Uterus (tissue), 4 donors: ENCODE data around the gene LAMB2. TPM values are rescaled to one million over a fixed set of nuclear protein-coding genes. Genes with fewer than 3 reads are reported as not detected.

Experiments
- DNase-seq, 2 donors: peaks; one replicate each; pipeline ENCODE4 v3.0.0-alpha.2; 2019 to 2020
- H3K27ac ChIP-seq, 2 donors: fragments of 200-600 bp; sonication (generic); 1 replicate in 1 of 2; 2 replicates in 1 of 2; pipeline ENCODE4 v1.5.1; 2016 to 2018
- H3K27me3 ChIP-seq, 2 donors: fragments of 200-600 bp; sonication (generic); one replicate each; pipeline ENCODE4 v1.5.1; 2018 to 2019; ENCODE audit warnings: control low read depth in 1 of 2
- H3K36me3 ChIP-seq, 2 donors: fragments of 200-600 bp; sonication (generic); one replicate each; pipeline ENCODE4 v1.5.1; 2019; ENCODE audit warnings: control low read depth in 1 of 2
- H3K4me1 ChIP-seq, 2 donors: fragments of 200-600 bp; sonication (generic); one replicate each; pipeline ENCODE4 v1.5.1; 2018 to 2019; ENCODE audit warnings: control low read depth in 1 of 2
- H3K4me3 ChIP-seq, 2 donors: fragments of 200-600 bp; sonication (generic); 1 replicate in 1 of 2; 2 replicates in 1 of 2; pipeline ENCODE4 v1.5.1; 2018 to 2019; ENCODE audit warnings: mild to moderate bottlenecking in 1 of 2
- H3K9me3 ChIP-seq, 2 donors: fragments of 200-600 bp; sonication (generic); one replicate each; pipeline ENCODE4 v1.5.1; 2019; ENCODE audit warnings: control low read depth in 1 of 2
- CTCF ChIP-seq, 4 experiments: fragments of 200-600 bp in 2 of 4; fragments of 450-650 bp in 2 of 4; sonication (generic) in 2 of 4; IDR thresholded peaks; one replicate each; pipeline ENCODE4 v1.5.1; 2016 to 2019; ENCODE audit warnings: antibody characterized with exemption in 4 of 4, mild to moderate bottlenecking in 2 of 4, moderate library complexity in 1 of 4
- POLR2A ChIP-seq, 2 donors: fragments of 450-650 bp; IDR thresholded peaks; one replicate each; pipeline ENCODE4 v1.6.1; 2016; ENCODE audit warnings: antibody characterized with exemption in 2 of 2, mild to moderate bottlenecking in 1 of 2, moderate library complexity in 1 of 2
- intact Hi-C: fragments of 100-400 bp; cut with DNase I; formaldehyde crosslinking; loops from one replicate; pipeline ENCODE4 v1.15.1; 2023; ENCODE audit warnings: low total_unique reads
- total RNA-seq, 4 donors: library from RNA; depleted of rRNA in 3 of 4; stranded (reverse); fragments of >200 nt in 3 of 4; gene quantifications; one replicate each; pipeline versions ENCODE4 v1.1.0 to v1.2.4, GENCODE V29; 2014 to 2023
- donor health status: DM: yes; HTN: yes; CAD: no.

LAMB2 gene
- total RNA-seq, 4 donors from 2014 or later, result 387 to 604 (median 509) TPM

- Histone ChIP-seq H3K36me3 (no peaks in the 10 kb centered on the region), H3K27ac (no peak overlapping the region), H3K4me1 (no peaks in the 10 kb centered on the region), H3K4me3 (no peak overlapping the region), H3K9me3 (no peaks in the 10 kb centered on the region), H3K27me3 (no peaks in the 10 kb centered on the region)
- intact Hi-C loops, result no loop called here
- no peak for DNase-seq
- TF ChIP-seq CTCF (IDR thresholded peaks at IDR 0.05) (no peak), POLR2A (IDR thresholded peaks at IDR 0.05) (no peak)
Measured at GRCh38 chr3:49161808-49162530, 29.1 kb upstream of the LAMB2 start.

GRCh38 chr3:49161197-49161596, 28.3 kb upstream of the LAMB2 start:
- Histone ChIP-seq H3K9me3 (no peaks in the 10 kb centered on the region), H3K36me3 (no peaks in the 10 kb centered on the region), H3K4me3 (no peak overlapping the region), H3K27me3 (no peaks in the 10 kb centered on the region), H3K27ac (no peak overlapping the region), H3K4me1 (no peaks in the 10 kb centered on the region)
- DNase-seq, result no peak
- TF ChIP-seq CTCF (IDR thresholded peaks at IDR 0.05), result no peak
- intact Hi-C loops, result no loop called here

- Histone ChIP-seq H3K36me3 (no peaks in the 10 kb centered on the region), H3K27ac (no peak overlapping the region), H3K27me3 (no peaks in the 10 kb centered on the region), H3K9me3 (no peaks in the 10 kb centered on the region), H3K4me3 (no peak overlapping the region), H3K4me1 (no peaks in the 10 kb centered on the region)
- intact Hi-C loops, result no loop called here
- DNase-seq, result no peak
- TF ChIP-seq CTCF (IDR thresholded peaks at IDR 0.05), result no peak
- TF ChIP-seq POLR2A (IDR thresholded peaks at IDR 0.05), result no peak
Measured at GRCh38 chr3:49158792-49159191, 25.9 kb upstream of the LAMB2 start.

GRCh38 chr3:49158103-49158709, 25.4 kb upstream of the LAMB2 start:
- Histone ChIP-seq H3K9me3 (no peaks in the 10 kb centered on the region), H3K4me1 (no peaks in the 10 kb centered on the region), H3K27me3 (no peaks in the 10 kb centered on the region), H3K4me3 (no peak overlapping the region), H3K27ac (no peak overlapping the region), H3K36me3 (no peaks in the 10 kb centered on the region)
- intact Hi-C loops, result no loop called here
- no peak for DNase-seq
- no peak for TF ChIP-seq POLR2A (IDR thresholded peaks at IDR 0.05)
- TF ChIP-seq CTCF (IDR thresholded peaks at IDR 0.05), result peak in 3 of 4 experiments; percentile 11 to 51 (median 16)

GRCh38 chr3:49157289-49157688, 24.4 kb upstream of the LAMB2 start:
- Histone ChIP-seq H3K4me3 (no peak overlapping the region), H3K4me1 (no peaks in the 10 kb centered on the region), H3K36me3 (no peaks in the 10 kb centered on the region), H3K27me3 (no peaks in the 10 kb centered on the region), H3K9me3 (no peaks in the 10 kb centered on the region), H3K27ac (no peak overlapping the region)
- DNase-seq, result no peak
- intact Hi-C loops, result no loop called here
- TF ChIP-seq POLR2A (IDR thresholded peaks at IDR 0.05) (no peak), CTCF (IDR thresholded peaks at IDR 0.05) (no peak)
